Glutamatergic neuron (in vitro differentiated cells): ENCODE measurements around the gene PCYOX1L. TPM values are rescaled to one million over a fixed set of nuclear protein-coding genes. Genes with fewer than 3 reads are reported as not detected.

Experiments
- DNase-seq: peaks from one replicate; pipeline ENCODE4 v3.0.0; 2022
- H3K27ac Mint-ChIP-seq: one replicate; pipeline ENCODE4 v1.8.0; 2020; ENCODE audit warnings: mild to moderate bottlenecking, mixed read lengths, inconsistent platforms; ENCODE audit not compliant: unreplicated experiment
- H3K27me3 Mint-ChIP-seq: one replicate; pipeline ENCODE4 v1.8.0; 2020; ENCODE audit warnings: mild to moderate bottlenecking, moderate library complexity, mixed read lengths, inconsistent platforms; ENCODE audit not compliant: unreplicated experiment
- H3K36me3 Mint-ChIP-seq: one replicate; pipeline ENCODE4 v1.8.0; 2020; ENCODE audit warnings: mild to moderate bottlenecking, mixed read lengths, inconsistent platforms; ENCODE audit not compliant: unreplicated experiment
- H3K4me1 Mint-ChIP-seq: one replicate; pipeline ENCODE4 v1.8.0; 2020; ENCODE audit warnings: mild to moderate bottlenecking, low read depth, mixed read lengths, inconsistent platforms; ENCODE audit not compliant: unreplicated experiment
- H3K4me3 Mint-ChIP-seq: one replicate; pipeline ENCODE4 v1.8.0; 2020; ENCODE audit warnings: mild to moderate bottlenecking, mixed read lengths, inconsistent platforms; ENCODE audit not compliant: unreplicated experiment
- H3K9me3 Mint-ChIP-seq: one replicate; pipeline ENCODE4 v1.8.0; 2020; ENCODE audit warnings: mild to moderate bottlenecking, moderate library complexity, mixed read lengths, inconsistent platforms; ENCODE audit not compliant: unreplicated experiment
- CTCF ChIP-seq: fragments of 200-600 bp; sonication (generic); IDR thresholded peaks from one replicate; pipeline ENCODE4 v1.5.0; 2021; ENCODE audit not compliant: partially characterized antibody, unreplicated experiment
- total RNA-seq: library from RNA; stranded (reverse); fragmentation: NEBNext Ultra II Directional; extraction: Animal tissue kit (Norgen Biotek cat#: 25700); gene quantifications from one replicate; pipeline ENCODE4 v1.2.1, GENCODE V29; 2021; ENCODE audit not compliant: unreplicated experiment

Gene PCYOX1L
- total RNA-seq, 1 donor from 2014 or later = 25.4 TPM

DNA sequence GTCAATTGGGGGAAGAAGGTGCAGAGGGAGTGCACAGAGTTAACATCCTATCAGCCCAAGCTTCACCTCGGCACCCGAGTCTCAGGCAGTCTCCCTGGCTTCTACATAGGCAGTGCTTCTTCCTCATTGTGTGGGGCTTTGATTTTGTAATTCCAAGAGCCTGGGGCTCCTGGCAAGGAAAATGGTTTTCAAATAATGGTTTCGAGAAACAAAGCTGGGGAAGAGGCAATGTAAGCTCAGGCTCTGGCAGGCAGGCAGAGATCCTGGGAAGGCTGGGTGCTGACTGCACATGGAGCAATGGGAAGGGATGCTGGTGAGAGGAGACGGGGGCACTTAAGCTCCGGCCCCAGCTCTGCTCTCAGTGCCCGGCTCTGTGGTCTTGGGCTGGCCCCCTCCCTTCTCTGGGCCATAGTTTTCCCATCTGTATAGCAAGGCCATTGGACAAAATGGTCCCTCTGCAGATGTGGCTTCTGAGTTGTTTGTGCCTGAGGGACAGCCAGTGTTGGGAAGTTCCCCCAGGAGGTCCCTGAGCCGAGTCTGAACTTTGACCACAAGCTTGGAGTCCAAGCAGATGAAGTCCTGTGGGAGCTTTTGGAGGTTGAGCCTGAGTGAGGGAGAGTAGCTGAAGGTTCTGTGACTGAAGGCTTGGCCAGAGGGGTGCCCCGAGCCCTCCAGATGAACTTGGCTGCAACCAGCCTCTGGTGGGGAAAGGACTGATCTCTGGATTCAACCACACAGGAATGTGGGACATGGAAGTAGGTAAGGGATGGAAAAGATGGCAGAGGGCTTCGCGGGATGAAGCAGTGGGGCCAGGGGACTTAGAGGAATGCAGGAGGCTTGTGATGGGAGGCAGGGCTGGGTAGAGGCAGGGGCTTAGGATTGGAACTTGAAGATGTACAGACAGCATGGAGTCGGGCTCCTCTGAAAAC lies 49.7 kb downstream of the PCYOX1L start:
- TF ChIP-seq CTCF = no peak
- peaks cover 6% of the 10 kb centered on the region for H3K4me1 Mint-ChIP-seq
- no peaks in the 10 kb centered on the region for H3K36me3 Mint-ChIP-seq
- H3K9me3 Mint-ChIP-seq = peaks cover 2% of the 10 kb centered on the region
- no peak overlapping the region for H3K4me3 Mint-ChIP-seq
- no peak for DNase-seq
- peaks cover 4% of the 10 kb centered on the region for H3K27me3 Mint-ChIP-seq
- no peak overlapping the region for H3K27ac Mint-ChIP-seq

DNA sequence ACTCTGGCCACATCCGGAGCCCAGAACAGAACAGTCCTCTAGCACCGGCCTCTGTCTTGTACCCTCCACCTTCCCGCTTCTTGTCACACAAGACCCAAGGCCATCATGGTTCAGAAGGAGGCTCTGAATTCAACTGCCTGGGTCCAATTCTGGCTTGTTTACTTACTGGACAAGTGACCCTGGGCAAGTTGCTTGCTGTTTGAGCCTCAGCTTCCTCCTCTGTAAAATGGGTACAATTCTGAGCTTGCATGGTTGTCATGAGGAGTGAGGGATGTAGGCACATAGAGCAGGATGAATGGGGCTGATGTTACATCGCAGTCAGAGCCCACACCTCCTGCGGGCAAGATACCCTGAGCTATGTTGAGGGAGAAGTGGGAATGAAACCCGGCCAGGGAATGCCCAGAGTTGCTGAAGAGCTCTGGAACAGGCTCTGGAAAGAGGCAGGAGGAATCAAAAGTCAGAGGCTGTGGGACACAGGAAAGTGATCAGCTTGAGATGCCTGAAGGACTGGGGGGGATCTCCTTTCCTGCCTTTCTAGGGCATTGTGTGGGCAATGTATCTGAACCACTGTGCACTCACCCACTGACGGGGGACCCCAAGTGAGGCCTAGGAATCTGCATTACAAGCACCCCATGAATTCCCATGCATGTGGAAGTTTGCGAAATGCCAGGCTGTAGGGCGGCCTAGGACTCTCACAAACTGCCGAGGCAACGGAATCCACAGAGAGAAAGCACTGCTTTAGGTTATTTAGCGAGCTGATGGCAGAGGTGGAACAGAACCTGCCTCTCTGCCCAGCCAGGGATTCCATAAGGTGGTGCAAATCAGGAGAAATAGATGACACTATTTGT lies 50.6 kb downstream of the PCYOX1L start:
- Mint-ChIP-seq H3K36me3 (no peaks in the 10 kb centered on the region), H3K4me3 (no peak overlapping the region), H3K4me1 (peaks cover 6% of the 10 kb centered on the region), H3K9me3 (peaks cover 2% of the 10 kb centered on the region), H3K27me3 (peaks cover 4% of the 10 kb centered on the region), H3K27ac (no peak overlapping the region)
- DNase-seq = no peak
- TF ChIP-seq CTCF = no peak

- Mint-ChIP-seq H3K27ac (no peak overlapping the region), H3K9me3 (peaks cover 2% of the 10 kb centered on the region), H3K36me3 (no peaks in the 10 kb centered on the region), H3K27me3 (peaks cover 4% of the 10 kb centered on the region), H3K4me1 (peaks cover 9% of the 10 kb centered on the region), H3K4me3 (no peak overlapping the region)
- DNase-seq = no peak
- TF ChIP-seq CTCF = no peak
Measured at GRCh38 chr5:149409268-149409948, 51.6 kb downstream of the PCYOX1L start.

DNA sequence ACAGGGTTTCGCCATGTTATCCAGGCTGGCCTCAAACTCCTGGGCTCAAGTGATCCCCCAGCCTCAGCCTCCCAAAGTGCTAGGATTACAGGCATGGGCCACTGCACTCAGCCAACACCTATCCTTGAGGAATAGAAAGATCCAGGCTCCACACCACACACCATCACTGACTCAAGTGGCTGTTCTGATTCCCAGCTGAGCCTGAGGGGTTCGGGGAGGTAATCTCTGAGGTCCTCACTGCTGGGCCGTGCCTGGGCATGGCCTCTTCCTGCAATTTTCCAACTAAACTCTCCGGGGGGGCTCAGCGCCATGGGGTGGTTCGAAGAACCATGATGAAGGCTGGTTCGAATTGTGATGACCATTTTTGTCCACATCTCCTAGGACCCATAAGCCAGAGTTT lies 52.2 kb downstream of the PCYOX1L start:
- H3K4me3 Mint-ChIP-seq = no peak overlapping the region

More for the DNA sequence above, 52.2 kb downstream of the PCYOX1L start:
- Mint-ChIP-seq H3K9me3 (peaks cover 2% of the 10 kb centered on the region), H3K27ac (no peak overlapping the region), H3K4me1 (peaks cover 12% of the 10 kb centered on the region), H3K27me3 (peaks cover 6% of the 10 kb centered on the region), H3K36me3 (no peaks in the 10 kb centered on the region)
- DNase-seq = no peak
- no peak for TF ChIP-seq CTCF
